ENCODE measurements around the gene ADCYAP1.

The ADCYAP1 gene

DNA sequence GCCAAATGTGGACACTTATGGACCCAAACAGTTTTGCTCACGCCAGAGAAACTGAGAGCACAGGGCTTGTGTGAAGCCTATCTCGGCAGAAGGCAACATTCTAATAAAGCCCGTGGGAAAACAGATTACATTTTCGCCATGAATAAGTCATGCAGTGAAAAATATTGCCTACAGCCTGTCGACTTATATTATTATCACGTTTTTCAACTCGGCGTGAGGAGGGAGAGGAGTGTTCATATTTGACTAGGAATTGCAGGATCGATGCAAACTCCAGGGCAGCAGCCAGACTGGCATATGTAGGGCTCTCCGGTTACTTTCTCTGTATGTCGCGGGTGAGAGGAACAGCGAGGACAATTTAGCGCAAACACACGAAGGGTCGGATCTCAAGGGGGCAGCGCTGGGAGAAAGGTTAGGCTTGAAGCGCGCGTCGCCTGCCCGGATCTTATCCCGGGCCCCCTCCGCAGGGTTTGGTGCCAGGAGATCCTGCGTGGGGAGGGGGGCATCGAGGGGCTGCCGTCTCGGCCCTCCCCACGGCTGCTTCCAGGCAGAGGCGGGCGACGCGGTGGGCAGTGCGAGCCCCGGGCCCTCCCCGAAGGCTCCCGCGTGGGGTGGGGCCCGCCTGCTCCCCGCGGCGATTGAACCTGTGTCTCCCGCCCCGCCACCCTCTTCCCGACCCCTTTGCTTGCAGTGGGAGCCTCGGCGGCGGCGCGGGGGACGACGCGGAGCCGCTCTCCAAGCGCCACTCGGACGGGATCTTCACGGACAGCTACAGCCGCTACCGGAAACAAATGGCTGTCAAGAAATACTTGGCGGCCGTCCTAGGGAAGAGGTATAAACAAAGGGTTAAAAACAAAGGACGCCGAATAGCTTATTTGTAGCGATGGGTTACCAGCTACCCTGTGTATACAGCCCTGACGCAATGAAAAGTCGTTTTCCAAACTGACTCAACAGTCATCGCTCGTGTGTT lies 4.4 kb downstream of the ADCYAP1 start:
- DNase-seq (ENCODE audit: insufficient read length, low spot score) (peak; percentile 10), FAIRE-seq (no peak)

DNA sequence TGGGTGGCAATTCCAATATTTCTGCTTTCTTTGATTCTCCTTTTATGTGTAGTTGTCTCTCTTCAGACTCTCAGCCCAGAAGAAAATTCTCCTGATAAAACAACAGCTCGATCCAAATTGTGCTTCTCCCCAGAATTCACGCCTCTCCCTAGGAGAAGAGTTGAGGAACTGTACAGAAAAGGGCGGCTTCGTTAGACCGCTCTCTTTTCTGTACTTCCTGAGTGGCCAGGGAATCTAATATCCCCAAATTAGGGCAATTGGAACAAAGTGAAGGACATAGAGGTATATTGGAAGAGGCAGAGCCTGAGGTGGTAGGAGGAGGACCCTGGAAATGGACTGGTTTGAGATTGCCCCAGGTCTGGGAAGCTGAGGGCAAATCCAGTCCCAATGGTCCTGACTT lies 5.6 kb downstream of the ADCYAP1 start:
- DNase-seq (ENCODE audit: insufficient read length, low spot score) = peak; percentile 4
- no peak for FAIRE-seq

DNA sequence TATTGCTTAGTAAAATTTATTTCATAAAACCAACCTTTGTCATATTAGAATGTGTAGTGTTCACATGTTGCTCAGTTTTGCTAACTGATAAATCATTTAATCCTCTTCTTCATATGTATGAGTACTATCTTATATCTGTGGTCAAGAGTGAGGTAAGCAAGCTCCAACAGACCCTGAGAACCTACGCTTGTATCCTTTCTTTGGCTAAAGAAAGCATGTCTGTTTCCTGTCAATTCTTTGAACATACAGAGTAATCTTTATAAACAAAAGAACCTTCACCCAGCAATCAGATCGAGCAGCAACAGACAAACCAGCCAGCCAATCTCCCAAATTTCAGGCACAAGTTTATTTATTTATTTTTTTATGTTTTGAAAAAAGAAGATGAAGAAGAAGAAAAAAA lies 6.4 kb downstream of the ADCYAP1 start:
- DNase-seq (ENCODE audit: insufficient read length, low spot score) (no peak), FAIRE-seq (no peak)

DNA sequence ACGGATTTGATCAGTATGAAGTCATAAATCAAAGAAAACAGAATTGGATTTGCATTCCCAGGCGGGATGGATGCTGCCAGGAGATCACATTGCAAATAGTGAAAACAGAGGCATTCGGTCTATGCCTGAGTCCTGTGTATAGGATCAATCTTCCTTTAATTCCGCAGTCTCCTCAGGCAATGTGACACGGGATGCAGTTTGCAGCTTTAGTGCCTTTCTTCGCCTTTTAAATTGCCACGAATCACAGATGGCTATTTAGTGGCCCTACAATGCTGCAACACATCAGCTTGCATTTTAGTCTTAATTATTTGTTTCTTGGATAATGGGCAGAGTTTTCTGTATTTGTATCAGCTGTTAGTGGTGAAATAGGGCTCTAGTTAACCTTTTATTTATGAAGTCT lies 6.8 kb downstream of the ADCYAP1 start:
- DNase-seq (ENCODE audit: insufficient read length, low spot score) (no peak), FAIRE-seq (no peak)

DNA sequence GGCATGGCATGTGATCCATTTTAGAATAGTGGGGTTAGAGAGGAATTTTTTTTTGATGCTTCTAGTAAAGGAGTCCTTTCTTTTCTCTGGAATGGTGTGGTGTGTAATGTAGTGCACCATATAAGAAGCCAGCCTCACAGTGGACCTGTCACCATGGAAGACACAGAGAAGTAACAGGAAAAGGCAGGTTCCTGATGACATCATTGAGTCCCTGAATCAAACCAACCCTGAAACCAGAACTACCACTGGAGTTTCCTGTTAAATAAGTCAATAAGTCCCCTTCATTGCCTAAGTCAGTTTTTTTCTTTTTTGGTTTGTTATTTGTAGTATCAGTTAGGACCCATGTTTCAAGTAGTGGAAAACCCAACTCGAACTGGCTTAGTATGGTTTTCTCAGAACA lies 11.9 kb downstream of the ADCYAP1 start:
- no peak for FAIRE-seq
- no peak for DNase-seq (ENCODE audit: insufficient read length, low spot score)

DNA sequence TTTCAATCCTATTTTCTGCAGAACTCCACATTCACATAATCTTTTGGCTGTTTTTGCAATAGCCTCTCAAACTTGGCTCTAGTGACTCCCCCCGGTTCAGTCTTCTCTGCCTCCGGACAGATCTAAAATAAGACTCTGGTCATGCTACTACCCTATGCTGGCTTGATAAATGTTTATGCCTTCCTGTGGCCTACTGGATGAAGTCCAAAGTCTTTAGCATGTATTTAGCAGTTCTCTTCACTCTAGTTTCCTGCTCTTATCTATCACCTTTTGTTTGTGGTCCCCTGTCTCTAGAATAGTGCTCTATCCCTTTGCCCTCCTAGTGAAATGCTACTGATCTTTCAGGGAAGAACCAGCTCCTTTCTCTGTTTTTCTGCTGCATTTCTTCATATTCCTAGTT lies 14.4 kb downstream of the ADCYAP1 start:
- FAIRE-seq (no peak), DNase-seq (ENCODE audit: insufficient read length, low spot score) (no peak)

DNA sequence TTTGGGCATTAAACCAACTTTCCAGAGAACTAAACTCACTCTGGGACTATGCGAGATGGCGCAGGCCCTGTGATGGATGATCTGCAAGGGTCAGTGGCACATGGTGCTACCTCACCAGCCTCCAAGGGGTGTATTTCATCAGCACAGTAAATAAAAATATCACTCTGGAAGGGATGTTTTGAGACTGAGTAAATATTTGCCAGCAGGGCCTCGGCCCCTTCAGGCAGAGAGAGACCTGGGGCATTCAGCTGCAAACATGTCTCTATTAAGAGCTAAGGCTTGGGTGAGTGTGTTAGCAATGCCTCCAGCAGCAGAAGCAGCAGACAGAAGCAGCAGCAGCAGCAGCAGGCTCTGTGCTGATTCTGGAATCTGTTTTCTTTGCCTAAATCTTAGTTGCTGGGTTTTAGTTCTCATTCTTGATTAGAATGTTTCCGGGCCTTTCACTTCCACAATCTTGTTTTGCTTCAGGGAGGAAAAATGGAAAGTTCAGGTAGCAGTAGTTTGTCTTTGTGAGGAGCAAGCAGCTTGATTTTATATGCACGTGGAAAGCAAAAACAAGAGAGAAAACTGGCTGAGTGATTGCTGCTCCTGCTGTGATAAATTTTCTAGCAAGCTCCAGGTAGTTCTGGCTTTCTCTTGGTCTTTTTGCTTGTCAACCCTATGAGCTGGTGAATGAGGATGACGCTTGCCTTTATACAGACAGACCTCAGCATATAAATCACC lies 18.6 kb downstream of the ADCYAP1 start:
- FAIRE-seq (no peak), DNase-seq (ENCODE audit: insufficient read length, low spot score) (no peak)

DNA sequence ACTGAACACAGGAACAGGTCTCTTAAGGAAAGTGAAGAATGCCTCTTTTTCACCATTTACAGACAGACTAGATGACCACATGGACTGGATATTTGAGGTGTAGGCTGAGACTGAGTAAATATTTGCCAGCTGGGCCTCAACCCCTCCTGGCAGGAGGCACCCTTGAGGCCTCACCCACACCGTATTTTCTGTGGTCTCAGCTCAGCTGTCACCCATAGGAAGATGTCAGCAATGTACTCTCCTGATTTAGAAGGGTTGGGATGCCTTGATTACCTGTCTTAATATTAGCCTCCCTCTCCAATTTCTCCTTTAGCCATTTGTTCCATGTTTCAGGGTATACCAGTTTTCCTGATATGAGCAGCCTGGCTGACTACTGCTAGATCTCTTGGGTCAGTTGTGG lies 20.3 kb downstream of the ADCYAP1 start:
- DNase-seq (ENCODE audit: insufficient read length, low spot score) (no peak), FAIRE-seq (no peak)

DNA sequence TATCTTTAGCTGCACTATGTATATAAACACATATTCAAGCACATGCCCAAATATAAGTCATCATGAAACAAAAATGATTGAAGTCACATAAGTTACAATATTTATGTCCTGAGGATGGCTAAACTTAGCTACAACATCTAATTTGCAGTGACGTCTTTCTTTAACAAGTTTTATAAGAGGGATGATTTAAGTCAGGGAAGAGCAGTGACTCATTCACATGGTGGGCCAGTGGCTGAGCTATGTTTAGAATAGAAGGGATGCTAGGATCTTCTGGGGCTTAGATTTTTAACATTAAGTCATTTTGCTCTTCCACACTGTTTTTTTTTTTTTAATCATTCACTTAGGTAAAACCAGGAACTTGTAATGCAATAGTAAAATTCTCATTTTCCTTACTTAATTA lies 22.3 kb downstream of the ADCYAP1 start:
- DNase-seq (ENCODE audit: insufficient read length, low spot score) (no peak), FAIRE-seq (no peak)

DNA sequence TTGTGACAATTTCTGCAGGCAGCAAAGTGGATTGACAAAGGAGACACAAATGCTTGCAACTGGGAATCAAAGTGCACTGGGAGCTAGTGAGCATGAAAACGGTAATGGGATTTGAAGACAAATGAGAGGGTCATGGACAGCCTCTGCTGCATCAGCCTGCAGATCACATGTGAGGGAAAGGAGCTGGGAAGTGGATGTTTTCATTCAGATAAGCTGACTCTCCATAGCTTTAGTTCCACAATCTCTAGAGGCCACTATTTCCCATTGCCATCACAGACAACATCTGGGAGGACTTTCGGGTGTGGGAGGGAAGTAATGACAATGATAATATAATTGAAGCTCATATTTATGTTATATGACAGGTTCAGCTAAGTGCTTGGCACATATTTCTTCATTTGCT lies 28.4 kb downstream of the ADCYAP1 start:
- FAIRE-seq = no peak

DNA sequence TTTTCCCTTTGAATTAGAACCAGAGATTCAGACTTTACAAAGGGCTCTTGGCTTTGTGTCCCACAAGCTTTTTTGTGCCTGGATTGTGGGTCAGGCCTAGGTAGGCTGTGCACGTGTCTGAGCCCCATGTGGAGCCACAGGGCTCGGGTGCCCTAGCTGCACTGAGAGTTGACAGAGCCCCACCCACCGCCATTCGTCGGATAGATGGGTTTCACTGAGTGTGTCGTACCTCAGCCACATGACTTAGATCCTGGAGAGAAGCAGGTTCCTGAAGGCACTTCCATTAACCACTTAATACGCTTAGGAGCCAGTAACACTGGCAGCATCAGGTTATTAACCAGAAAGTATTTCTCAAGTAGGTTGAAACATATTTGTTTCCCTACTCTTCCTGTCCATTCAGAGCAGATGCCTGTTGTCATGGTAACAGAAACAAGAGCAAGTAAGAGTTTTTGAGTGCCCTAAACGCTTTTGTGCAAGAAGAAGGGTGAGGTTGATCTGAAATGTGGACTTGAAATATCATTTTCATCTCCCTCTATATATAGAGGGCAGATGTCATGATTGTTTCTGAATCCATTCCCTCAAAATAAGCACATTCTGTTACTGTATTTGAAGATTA lies 30.0 kb downstream of the ADCYAP1 start:
- no peak for DNase-seq (ENCODE audit: insufficient read length, low spot score)
- FAIRE-seq = no peak

More for the DNA sequence above, 28.4 kb downstream of the ADCYAP1 start:
- DNase-seq (ENCODE audit: insufficient read length, low spot score) = no peak

DNA sequence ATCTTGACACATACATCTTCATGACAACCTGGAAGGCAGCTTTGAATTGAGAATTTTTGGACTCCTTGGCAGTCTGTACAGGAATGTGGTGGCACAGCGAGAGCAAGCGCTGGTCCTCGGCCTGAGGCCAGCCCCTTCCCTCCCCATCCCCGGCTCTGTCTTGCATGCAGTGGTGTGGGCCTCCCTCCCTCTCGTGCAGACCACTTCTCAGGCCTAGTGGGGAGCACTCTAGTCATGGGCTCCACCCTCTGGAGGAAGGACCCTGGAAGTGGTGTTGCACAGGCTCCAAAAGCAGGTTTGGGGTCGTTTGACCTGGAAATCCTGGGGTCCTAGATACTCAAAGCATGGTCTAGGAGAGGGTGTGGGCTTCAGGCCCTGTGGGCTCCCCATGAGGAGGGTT lies 32.3 kb downstream of the ADCYAP1 start:
- FAIRE-seq (no peak), DNase-seq (ENCODE audit: insufficient read length, low spot score) (no peak)

DNA sequence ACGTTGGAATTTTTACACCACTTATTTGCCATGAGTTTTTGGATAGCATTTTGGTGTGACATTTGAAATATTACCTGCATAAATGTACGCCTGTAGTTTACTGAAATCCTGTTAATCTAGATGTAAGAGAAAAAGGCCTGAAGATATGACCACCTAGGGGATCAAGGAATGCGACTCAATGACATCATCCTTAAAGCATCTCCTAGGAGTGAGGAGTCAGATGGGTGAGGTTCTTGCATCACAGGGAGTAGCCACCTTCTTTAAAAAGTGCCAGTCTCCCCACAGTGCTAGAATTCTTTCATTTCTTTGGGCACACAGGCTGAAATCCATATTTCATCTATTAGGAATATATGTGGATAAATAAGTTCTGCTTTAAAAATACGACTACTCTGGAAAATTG lies 34.5 kb downstream of the ADCYAP1 start:
- DNase-seq (ENCODE audit: insufficient read length, low spot score) (no peak), FAIRE-seq (no peak)

DNA sequence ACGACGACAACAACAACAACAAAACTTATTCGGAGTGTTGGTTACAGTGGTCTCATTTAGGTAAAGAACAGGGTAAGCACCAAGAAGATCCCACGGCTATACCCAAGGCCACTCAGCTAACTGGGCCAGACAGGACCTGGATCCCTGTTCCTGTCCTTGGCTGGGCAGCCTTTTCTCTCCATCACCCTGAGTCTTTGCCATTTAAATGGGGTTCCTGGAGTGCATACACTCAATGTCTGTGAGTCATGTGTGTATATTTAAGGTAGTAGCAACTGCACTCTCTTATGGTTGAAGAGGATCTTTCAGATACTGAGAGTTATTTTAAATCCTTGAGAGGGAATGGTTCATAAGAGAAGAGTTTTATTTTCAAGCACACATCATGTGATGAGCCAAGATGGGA lies 35.3 kb downstream of the ADCYAP1 start:
- no peak for FAIRE-seq
- no peak for DNase-seq (ENCODE audit: insufficient read length, low spot score)

DNA sequence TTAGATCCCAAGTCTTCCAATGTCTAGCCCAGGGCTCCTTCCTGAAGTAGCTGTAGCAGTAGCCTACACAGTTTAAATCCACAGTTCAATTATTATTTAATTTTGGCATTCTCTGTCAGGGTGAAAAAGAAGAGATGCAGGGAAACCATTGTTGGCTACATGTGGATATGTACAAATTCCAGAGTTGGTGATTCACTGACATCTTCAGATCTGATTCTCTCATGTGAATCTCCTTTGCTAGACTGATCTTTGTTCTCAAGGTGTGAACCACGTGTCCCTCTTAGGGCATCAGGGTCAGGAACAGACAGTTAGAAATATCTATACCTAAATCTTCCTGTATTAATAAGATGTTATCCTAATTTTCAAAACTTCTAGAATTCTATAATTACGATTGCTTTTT lies 36.7 kb downstream of the ADCYAP1 start:
- no peak for FAIRE-seq
- no peak for DNase-seq (ENCODE audit: insufficient read length, low spot score)

DNA sequence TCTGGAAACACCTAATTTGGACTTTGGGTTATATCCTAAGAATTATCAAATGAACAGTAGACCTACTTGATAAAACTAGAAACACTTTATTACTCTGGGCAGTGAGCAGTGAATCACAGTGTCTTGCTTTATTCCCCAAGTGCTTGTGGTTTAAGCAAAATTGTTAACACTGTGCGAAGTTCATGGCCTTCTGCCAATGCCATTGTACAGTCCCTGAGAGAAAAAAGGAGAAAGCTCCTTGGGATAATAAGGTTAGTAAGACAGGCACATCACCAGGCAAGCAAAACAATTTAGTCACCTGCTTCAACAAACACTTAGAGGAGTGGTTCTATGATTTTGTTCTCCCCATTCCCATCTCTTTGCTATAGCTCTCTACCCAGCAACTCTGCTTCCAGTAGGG lies 39.8 kb downstream of the ADCYAP1 start:
- DNase-seq (ENCODE audit: insufficient read length, low spot score) = no peak
- no peak for FAIRE-seq

DNA sequence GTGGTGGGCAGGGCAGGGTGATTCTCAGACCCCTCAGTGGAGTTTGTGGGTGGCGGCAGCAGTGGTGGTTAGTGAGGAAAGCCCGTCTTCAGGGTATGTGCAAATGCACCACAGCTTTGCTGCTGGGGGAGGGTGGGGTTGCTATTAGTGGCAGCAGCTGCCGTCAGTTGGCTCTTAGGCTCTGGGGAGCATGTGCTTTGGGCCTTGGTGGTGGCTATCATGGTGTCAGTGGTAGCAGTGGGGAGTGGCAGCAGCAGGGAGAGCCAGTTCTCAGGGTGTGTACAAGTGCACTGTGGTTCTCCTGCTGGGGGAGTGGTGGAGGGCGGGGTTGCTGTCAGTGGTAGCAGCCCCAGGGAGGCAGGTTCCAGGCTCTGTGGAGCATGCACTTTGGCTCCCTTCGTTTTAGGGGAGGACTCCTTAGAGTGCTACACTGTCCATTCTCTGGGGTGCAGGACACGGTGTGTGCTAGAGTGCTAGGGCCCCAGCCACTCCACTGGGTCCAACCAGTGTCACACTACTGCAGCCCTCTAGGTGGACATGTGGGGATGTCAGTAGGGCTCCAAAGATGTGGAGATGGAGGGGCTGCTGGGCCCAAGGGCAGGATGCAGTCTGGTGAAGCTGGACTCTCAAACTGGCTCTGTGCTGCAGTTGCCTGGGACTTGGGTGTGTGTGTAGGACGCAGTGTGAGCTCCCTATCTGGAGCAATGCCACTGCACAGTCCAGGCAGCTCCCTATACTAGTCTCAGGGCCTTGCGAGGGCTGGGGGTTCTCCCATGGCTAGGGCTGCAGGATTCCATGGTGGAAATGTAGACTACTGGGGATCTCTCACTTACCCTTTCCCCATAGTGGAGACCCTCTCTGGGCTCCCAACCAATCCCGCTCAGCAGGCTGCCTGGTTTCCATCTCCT lies 45.3 kb downstream of the ADCYAP1 start:
- FAIRE-seq = no peak

DNA sequence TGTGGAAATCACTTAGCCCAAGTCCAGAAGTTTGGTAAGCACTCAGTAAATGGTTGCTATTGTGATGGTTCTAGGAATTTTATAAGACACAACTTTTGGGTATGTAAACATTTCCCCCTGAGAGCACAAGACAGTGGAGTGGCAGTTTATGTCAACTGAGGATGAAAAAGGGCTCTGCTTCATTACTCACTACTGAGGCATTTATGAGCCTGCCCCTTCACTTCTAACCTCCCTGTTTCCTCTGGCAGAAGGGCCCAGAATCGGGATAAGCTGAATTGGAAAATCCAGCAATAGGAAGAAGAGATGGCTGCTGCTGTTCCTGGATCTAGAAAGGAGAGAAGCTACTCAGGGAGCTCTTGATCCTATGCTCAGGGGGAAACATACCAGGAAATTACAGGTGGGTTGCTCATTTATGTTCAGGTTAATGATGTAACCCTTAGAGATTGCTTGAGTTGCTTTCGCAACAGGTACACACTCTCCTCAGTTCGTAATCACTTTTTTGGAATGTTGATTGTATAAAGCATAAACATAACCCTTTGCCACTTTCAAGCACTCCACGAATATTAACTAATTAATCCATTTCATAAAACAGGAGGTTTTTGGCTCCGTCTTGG lies 46.3 kb downstream of the ADCYAP1 start:
- FAIRE-seq (no peak), DNase-seq (ENCODE audit: insufficient read length, low spot score) (no peak)

More for the DNA sequence above, 45.3 kb downstream of the ADCYAP1 start:
- no peak for DNase-seq (ENCODE audit: insufficient read length, low spot score)

DNA sequence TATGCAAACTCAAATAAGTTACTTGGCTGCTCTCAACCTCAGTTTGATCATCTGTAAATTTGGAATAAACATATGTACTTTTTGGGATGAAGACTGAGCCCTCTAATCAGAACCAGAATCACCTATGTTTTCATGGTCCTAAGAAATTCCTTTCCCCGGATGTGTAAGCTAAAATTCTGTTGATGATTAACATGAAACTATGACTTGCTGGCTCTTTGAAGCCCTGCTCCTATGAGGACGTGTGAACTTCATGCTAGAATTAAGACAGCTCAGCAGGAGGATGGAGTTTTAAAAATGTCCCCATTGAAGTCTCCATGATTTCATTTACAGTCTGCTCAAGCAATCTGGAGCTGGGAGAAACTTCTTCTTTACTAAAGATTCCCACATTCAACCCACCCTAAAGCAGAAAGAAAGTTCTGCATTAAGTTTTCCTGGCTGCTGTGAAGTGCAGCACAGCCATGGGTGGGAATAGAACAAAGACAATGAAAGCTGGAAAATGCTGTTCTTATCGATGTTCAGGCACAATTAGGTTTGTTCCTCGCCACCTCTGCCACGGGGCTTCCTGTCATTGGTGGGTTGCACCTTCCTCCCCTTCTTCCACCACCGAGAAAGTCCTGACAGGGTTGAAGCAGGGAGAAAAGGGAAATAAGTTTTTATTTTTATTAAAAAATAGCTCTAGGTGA lies 50.9 kb downstream of the ADCYAP1 start:
- no peak for FAIRE-seq
- DNase-seq (ENCODE audit: insufficient read length, low spot score) = no peak

DNA sequence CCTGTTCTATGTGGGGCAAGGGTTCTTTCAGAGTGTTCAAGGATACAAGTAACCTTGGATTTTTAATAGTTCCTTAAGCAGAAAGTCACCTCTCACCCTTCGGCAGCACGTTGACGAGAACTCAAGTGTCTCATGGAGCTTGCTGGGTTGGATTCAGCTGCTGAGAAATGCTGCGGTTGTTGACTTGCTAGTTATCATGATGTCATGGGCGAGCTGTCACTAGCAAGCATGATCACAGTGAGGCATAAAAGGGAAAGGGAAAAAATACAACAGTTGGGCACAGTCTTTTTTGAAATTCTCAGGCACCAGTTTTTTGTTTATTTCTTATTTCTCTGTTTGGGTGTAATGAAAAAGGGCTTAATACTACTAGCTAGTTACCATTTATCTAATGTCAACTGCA lies 53.2 kb downstream of the ADCYAP1 start:
- no peak for FAIRE-seq

More for the DNA sequence above, 53.2 kb downstream of the ADCYAP1 start:
- no peak for DNase-seq (ENCODE audit: insufficient read length, low spot score)
